ENCODE results near the gene FOXR1.

The FOXR1 gene

GRCh38 chr11:119027561-119028345 is 56.2 kb downstream of the FOXR1 start:
- no peak overlapping the region for H3K27ac ChIP-seq (ENCODE audit: low read length)
- no peaks in the 10 kb centered on the region for H3K27me3 ChIP-seq (ENCODE audit: insufficient read depth, low read length, poor library complexity)
- H3K4me3 ChIP-seq (ENCODE audit: low read depth in 1 of 2, low read length in 2 of 2), result no peak overlapping the region
- H3K79me2 ChIP-seq (ENCODE audit: insufficient read depth, low read length), result no peaks in the 10 kb centered on the region
- no peak overlapping the region for H3K9ac ChIP-seq (ENCODE audit: low read depth, low read length)
- TF ChIP-seq CTCF (IDR thresholded peaks at IDR 0.05; ENCODE audit: borderline replicate concordance, extremely low read depth, low read length, poor library complexity, severe bottlenecking), result no peak
- TF ChIP-seq EZH2 (IDR thresholded peaks at IDR 0.05; ENCODE audit: borderline replicate concordance, low read depth, low read length, severe bottlenecking), result no peak
- H3K36me3 ChIP-seq (ENCODE audit: insufficient read depth, low read length), result peaks cover 27% of the 10 kb centered on the region
- H2AFZ ChIP-seq (ENCODE audit: low read depth, low read length), result no peak overlapping the region
- no peaks in the 10 kb centered on the region for H3K9me3 ChIP-seq (ENCODE audit: insufficient read depth, low read length, severe bottlenecking)
- no peak overlapping the region for H3K4me2 ChIP-seq (ENCODE audit: insufficient read depth, low read length)
- DNase-seq (no peak), ATAC-seq (ENCODE audit: insufficient read depth, low read depth) (no peak)
- peaks cover 16% of the 10 kb centered on the region for H3K4me1 ChIP-seq (ENCODE audit: insufficient read depth, low read length)
- no peaks in the 10 kb centered on the region for H4K20me1 ChIP-seq (ENCODE audit: insufficient read depth, low read length)

DNA sequence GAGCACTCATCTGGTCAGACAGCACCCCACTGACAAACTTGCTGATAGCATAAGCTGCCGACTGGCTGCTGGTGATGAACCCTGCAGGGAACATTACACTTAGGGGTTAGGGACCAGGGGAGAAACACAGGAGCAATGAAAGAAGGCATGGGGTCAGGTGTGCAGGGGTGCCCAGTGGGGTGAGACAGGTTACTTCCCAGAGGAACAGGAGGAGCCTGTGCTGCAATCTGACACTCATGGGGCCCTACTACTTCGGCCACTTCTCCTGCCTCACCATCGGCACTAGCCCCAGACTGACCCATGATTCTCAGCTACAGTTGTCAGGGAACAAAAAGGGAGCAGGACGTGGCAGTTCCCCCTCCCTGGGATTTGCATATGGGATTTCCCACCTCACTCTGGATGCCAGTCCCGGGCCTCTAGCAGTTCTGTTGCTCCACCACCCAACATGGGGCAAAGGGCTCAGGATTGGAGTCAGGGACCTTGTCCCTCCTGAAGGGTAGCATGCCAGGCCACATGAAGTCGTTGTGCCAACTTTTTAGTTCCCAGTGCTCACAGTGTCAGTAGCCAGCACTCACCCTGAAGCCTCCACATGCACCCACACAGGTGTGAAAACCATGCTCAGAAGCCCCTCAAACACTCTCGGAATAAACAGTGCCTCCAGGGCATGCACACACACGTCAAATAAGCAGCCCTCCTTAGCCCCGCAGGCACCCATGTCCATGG is 56.9 kb downstream of the FOXR1 start:
- H4K20me1 ChIP-seq (ENCODE audit: insufficient read depth, low read length), result no peaks in the 10 kb centered on the region
- peaks cover 16% of the 10 kb centered on the region for H3K4me1 ChIP-seq (ENCODE audit: insufficient read depth, low read length)
- TF ChIP-seq CTCF (IDR thresholded peaks at IDR 0.05; ENCODE audit: borderline replicate concordance, extremely low read depth, low read length, poor library complexity, severe bottlenecking), result no peak
- TF ChIP-seq EZH2 (IDR thresholded peaks at IDR 0.05; ENCODE audit: borderline replicate concordance, low read depth, low read length, severe bottlenecking), result no peak
- no peak overlapping the region for H2AFZ ChIP-seq (ENCODE audit: low read depth, low read length)
- no peaks in the 10 kb centered on the region for H3K27me3 ChIP-seq (ENCODE audit: insufficient read depth, low read length, poor library complexity)
- no peak overlapping the region; the same call in 1 of the 2 replicates for H3K9ac ChIP-seq (ENCODE audit: low read depth, low read length)
- DNase-seq (no peak), ATAC-seq (ENCODE audit: insufficient read depth, low read depth) (no peak)
- peaks cover 20% of the 10 kb centered on the region for H3K36me3 ChIP-seq (ENCODE audit: insufficient read depth, low read length)
- H3K79me2 ChIP-seq (ENCODE audit: insufficient read depth, low read length), result no peaks in the 10 kb centered on the region
- H3K27ac ChIP-seq (ENCODE audit: low read length), result no peak overlapping the region
- H3K9me3 ChIP-seq (ENCODE audit: insufficient read depth, low read length, severe bottlenecking), result no peaks in the 10 kb centered on the region
- H3K4me2 ChIP-seq (ENCODE audit: insufficient read depth, low read length), result no peak overlapping the region
- H3K4me3 ChIP-seq (ENCODE audit: low read depth in 1 of 2, low read length in 2 of 2), result no peak overlapping the region

DNA sequence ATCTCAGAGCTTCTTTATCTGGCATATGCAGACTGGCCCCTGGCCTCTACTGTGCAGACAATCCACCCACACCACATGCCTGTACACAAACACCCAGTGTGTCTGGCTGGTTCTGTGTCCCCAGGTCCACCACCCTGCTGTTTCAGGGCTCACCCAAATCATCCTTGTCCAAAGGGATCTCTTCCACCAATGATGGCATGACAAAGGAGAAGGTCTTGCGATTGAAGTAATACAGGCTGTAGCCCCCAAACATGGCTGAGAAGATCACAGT is 57.4 kb downstream of the FOXR1 start:
- no peaks in the 10 kb centered on the region for H3K79me2 ChIP-seq (ENCODE audit: insufficient read depth, low read length)
- no peaks in the 10 kb centered on the region for H3K27me3 ChIP-seq (ENCODE audit: insufficient read depth, low read length, poor library complexity)
- H3K36me3 ChIP-seq (ENCODE audit: insufficient read depth, low read length), result peaks cover 15% of the 10 kb centered on the region
- no peak overlapping the region for H3K9ac ChIP-seq (ENCODE audit: low read depth, low read length)
- H3K4me2 ChIP-seq (ENCODE audit: insufficient read depth, low read length), result no peak overlapping the region
- no peaks in the 10 kb centered on the region for H3K9me3 ChIP-seq (ENCODE audit: insufficient read depth, low read length, severe bottlenecking)
- H3K27ac ChIP-seq (ENCODE audit: low read length), result no peak overlapping the region
- no peak for TF ChIP-seq EZH2 (IDR thresholded peaks at IDR 0.05; ENCODE audit: borderline replicate concordance, low read depth, low read length, severe bottlenecking)
- TF ChIP-seq CTCF (IDR thresholded peaks at IDR 0.05; ENCODE audit: borderline replicate concordance, extremely low read depth, low read length, poor library complexity, severe bottlenecking), result no peak
- H2AFZ ChIP-seq (ENCODE audit: low read depth, low read length), result no peak overlapping the region
- no peak for ATAC-seq (ENCODE audit: insufficient read depth, low read depth)
- peaks cover 16% of the 10 kb centered on the region for H3K4me1 ChIP-seq (ENCODE audit: insufficient read depth, low read length)
- no peak overlapping the region for H3K4me3 ChIP-seq (ENCODE audit: low read depth in 1 of 2, low read length in 2 of 2)
- no peaks in the 10 kb centered on the region for H4K20me1 ChIP-seq (ENCODE audit: insufficient read depth, low read length)
- no peak for DNase-seq
